Astrocyte (in vitro differentiated cells and primary cell): ENCODE results near the gene PALLD.

ENCODE experiments used
- EZH2 ChIP-seq: IDR thresholded peaks from 2 replicates; pipeline ENCODE4 v1.6.1; 2012; ENCODE audit warnings: mild to moderate bottlenecking, low read length, inconsistent platforms; ENCODE audit not compliant: insufficient read depth
- TF ChIP-seq, protein P1 (sequence below): IDR thresholded peaks from 2 replicates; pipeline ENCODE4 v1.5.1; 2011; ENCODE audit warnings: low read depth, mild to moderate bottlenecking, inconsistent platforms, low read length, moderate library complexity; ENCODE audit not compliant: insufficient read depth

DNA sequence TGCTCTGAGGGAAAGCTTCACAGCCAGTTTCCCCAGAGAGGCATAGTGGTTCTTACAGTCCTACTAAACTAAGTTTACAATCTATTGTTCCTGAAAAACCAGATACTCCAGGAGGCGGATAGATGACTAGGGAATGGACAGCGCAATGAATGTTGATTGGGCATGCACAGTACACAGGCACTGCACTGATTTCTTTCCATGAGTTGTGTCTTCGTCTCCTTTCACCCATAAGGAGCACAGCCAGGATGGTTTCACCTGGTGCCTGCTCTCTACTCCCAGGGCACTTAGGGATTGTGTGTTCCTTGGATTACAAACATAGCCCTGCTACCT, 144.9 kb downstream of the PALLD start:
- TF ChIP-seq, protein P1, sequence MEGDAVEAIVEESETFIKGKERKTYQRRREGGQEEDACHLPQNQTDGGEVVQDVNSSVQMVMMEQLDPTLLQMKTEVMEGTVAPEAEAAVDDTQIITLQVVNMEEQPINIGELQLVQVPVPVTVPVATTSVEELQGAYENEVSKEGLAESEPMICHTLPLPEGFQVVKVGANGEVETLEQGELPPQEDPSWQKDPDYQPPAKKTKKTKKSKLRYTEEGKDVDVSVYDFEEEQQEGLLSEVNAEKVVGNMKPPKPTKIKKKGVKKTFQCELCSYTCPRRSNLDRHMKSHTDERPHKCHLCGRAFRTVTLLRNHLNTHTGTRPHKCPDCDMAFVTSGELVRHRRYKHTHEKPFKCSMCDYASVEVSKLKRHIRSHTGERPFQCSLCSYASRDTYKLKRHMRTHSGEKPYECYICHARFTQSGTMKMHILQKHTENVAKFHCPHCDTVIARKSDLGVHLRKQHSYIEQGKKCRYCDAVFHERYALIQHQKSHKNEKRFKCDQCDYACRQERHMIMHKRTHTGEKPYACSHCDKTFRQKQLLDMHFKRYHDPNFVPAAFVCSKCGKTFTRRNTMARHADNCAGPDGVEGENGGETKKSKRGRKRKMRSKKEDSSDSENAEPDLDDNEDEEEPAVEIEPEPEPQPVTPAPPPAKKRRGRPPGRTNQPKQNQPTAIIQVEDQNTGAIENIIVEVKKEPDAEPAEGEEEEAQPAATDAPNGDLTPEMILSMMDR = no peak
- no peak for TF ChIP-seq EZH2
